BE2C (cell line): ENCODE results near the gene THBS2.
A peak's percentile ranks its signal among the peaks of the same experiment; 100 is the strongest.

Experiments
- DNase-seq: peaks from one replicate; pipeline ENCODE4 v3.0.0-alpha.2; 2020
- H3K27me3 ChIP-seq: fragments of 250-450 bp; sonication (Bioruptor Pico); 2 replicates; pipeline ENCODE4 v1.5.1; 2020; ENCODE audit warnings: mild to moderate bottlenecking
- H3K36me3 ChIP-seq: fragments of 250-450 bp; sonication (Bioruptor Pico); 2 replicates; pipeline ENCODE4 v1.5.1; 2020; ENCODE audit warnings: mild to moderate bottlenecking
- H3K4me1 ChIP-seq: fragments of 250-450 bp; sonication (Bioruptor Pico); 2 replicates; pipeline ENCODE4 v1.5.1; 2020
- H3K4me3 ChIP-seq: 2 replicates; pipeline ENCODE4 v1.5.1; 2011; ENCODE audit warnings: low read depth, low read length
- H3K9me3 ChIP-seq: fragments of 250-450 bp; sonication (Bioruptor Pico); 2 replicates; pipeline ENCODE4 v1.5.1; 2020
- TF ChIP-seq, protein P1 (sequence below): IDR thresholded peaks from 2 replicates; pipeline ENCODE4 v1.5.1; 2012; ENCODE audit warnings: mild to moderate bottlenecking, low read depth, low read length

Gene THBS2

DNA sequence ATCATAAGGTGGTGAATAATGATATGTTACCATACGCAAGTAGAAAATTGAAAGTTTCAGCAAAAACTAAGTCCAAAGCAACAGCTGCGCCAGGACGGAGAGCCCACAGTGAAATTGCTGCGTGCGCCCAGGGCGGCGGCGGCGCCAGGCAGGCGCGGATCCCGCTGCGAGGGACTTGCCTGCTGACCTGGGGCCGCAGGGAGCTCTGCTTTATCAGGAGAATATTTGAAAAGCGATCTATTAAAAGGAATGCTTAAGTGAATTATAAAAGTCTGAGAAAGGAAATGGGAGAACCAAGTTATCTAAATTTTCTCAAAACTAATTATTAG, 85.4 kb downstream of the THBS2 start:
- no peaks in the 10 kb centered on the region for H3K27me3 ChIP-seq
- H3K9me3 ChIP-seq = no peaks in the 10 kb centered on the region
- peak overlapping the region; percentile 35 for H3K4me3 ChIP-seq
- TF ChIP-seq, protein P1, sequence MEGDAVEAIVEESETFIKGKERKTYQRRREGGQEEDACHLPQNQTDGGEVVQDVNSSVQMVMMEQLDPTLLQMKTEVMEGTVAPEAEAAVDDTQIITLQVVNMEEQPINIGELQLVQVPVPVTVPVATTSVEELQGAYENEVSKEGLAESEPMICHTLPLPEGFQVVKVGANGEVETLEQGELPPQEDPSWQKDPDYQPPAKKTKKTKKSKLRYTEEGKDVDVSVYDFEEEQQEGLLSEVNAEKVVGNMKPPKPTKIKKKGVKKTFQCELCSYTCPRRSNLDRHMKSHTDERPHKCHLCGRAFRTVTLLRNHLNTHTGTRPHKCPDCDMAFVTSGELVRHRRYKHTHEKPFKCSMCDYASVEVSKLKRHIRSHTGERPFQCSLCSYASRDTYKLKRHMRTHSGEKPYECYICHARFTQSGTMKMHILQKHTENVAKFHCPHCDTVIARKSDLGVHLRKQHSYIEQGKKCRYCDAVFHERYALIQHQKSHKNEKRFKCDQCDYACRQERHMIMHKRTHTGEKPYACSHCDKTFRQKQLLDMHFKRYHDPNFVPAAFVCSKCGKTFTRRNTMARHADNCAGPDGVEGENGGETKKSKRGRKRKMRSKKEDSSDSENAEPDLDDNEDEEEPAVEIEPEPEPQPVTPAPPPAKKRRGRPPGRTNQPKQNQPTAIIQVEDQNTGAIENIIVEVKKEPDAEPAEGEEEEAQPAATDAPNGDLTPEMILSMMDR = no peak
- peaks cover 9% of the 10 kb centered on the region for H3K4me1 ChIP-seq
- no peaks in the 10 kb centered on the region for H3K36me3 ChIP-seq
- DNase-seq = peak; percentile 60

DNA sequence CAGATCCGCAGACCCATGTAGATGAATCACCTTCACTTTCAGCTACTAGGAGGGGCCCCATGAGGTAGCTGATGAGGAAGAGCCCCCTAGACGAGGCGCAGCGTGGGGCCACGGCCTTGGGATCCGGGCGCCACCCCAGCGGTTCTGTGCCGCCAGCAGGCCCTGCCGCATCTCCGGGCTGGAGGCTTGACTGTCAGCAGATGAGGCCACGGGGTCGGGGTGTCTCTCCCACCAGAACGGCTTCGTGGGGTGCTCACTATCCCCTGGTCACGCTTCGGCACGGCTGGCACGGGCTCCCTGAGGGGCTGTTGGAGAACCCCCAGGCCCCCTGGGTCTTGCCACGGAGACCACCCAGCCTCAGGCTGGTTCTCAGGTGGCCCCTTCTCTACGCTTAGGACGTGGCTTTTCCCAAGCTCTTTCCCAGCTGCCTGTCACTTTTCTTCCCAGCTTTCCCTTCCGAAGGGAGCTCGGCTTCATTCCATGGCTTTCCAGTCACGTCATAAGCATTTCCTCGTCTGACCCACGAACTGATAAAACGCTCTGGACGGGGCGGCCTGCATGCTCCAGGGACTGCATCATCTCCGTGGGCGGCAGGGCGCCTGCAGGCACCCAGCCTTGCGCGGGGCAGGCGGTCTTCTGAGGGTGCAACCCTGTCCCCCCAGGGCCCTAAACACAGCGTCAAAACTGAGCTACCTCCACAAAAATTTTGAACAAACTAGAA, 85.9 kb downstream of the THBS2 start:
- Histone ChIP-seq H3K9me3 (no peaks in the 10 kb centered on the region), H3K36me3 (no peaks in the 10 kb centered on the region), H3K4me1 (peaks cover 9% of the 10 kb centered on the region), H3K27me3 (no peaks in the 10 kb centered on the region), H3K4me3 (peak overlapping the region; percentile 35)
- peak; percentile 57 for DNase-seq
- TF ChIP-seq, protein P1 = no peak

DNA sequence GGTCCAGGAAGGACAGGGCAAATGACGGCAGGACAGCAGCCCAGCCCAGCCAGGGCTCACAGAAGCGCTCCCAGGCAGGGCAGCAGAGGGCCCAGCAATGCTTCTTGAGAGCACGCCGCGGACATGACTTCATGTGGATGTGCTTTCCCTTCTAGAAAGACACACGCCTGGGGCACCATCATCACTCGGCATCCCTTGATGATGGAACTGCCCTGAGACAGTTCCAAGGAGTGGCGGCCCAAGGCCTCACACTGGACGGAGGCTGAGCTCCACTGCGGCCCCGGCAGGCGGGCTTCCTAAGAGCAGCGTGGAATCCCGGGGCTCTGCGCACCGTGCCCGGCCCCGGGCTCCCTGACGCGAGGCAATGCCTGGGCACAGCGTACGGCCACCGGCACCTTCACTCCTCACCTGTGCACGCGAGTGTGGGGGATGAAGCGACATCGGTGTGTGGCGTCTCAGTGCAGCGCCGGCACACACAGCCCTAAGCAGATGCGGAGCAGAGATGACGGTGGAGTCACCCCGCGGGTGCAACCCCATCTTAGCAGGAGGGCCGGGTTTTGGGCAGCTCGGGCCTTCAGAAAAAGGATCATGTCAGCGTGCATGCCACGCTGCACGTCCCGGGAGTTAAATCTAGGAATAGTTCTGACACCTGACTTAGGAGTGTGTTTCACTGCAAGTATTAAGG, 86.6 kb downstream of the THBS2 start:
- H3K9me3 ChIP-seq = no peaks in the 10 kb centered on the region
- TF ChIP-seq, protein P1 = no peak
- no peak for DNase-seq
- no peaks in the 10 kb centered on the region for H3K27me3 ChIP-seq
- H3K4me1 ChIP-seq = peaks cover 9% of the 10 kb centered on the region
- H3K36me3 ChIP-seq = no peaks in the 10 kb centered on the region
- no peak overlapping the region for H3K4me3 ChIP-seq
